ENCODE measurements around the gene ROR1. TPM values are rescaled to one million over a fixed set of nuclear protein-coding genes. Genes with fewer than 3 reads are reported as not detected.

Gene ROR1
- total RNA-seq, 5 donors from 2014 or later (not counting 1 experiment from before 2014, with no cell fraction given): 0.15 to 2.0 (median 0.33) TPM; not detected in 1

DNA sequence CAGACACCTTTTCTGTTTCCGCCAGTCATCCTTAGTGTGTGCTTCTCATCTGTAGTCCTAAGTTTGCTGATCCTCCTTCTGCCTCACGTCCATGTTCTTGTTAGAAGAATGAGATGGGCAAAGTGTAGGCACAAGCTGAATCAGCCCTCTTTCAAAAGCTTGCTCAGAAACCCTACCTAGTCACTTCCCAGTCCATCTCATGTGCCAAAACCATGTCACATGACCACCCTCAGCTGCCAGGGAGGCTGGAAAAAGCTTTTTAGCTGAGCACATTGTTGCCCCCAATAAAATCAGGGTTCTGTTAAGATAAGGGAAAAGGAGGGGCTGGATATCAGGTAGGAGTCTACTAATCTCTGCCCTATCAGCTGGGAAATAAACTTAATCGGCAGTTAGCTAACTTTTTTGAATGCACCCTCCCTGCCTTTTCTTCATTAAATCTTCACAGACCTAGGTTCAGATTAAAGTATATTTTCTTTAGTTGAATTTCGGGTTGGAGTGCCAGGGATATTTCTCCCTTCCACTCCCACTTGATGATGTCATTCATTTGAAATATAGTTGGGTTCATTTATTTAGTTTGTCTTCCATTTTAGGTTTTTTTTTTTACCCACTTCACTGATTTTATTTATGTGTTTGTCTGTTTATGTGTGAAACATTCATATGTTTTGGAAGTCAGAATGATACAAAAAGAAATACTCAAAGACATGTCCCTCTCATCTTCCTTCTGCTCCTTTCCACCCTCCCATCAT, 129.2 kb downstream of the ROR1 start:
- Histone ChIP-seq H3K9me3 (no peaks in the 10 kb centered on the region), H3K27me3 (replicated peaks in 1 of 2; ENCODE audit: control insufficient read depth in 2 of 2, extremely low read depth in 1 of 2, insufficient read depth in 2 of 2, low read length in 1 of 2) (no peaks in the 10 kb centered on the region), H3K4me3 (ENCODE audit: control insufficient read depth in 1 of 2, extremely low read depth in 1 of 2, low read length in 1 of 2) (no peak overlapping the region), H3K4me1 (ENCODE audit: control insufficient read depth in 1 of 2, extremely low read depth in 1 of 2, insufficient read depth in 2 of 2, low read length in 2 of 2) (no peaks in the 10 kb centered on the region), H3K36me3 (ENCODE audit: control insufficient read depth in 2 of 2, extremely low read depth in 1 of 2, insufficient read depth in 1 of 2, low read length in 1 of 2) (no peaks in the 10 kb centered on the region), H3K27ac (ENCODE audit: low read length) (no peak overlapping the region)
- ATAC-seq (replicated peaks in 1 of 4) (no peak), DNase-seq (no peak)
- no peak overlapping the region for H3K4me3 Mint-ChIP-seq
- H3K36me3 Mint-ChIP-seq: no peaks in the 10 kb centered on the region
- peaks cover 5 to 7% of the 10 kb centered on the region in 2 donors for H3K27me3 Mint-ChIP-seq
- no peaks in the 10 kb centered on the region for H3K4me1 Mint-ChIP-seq
- no peak overlapping the region for H3K27ac Mint-ChIP-seq
- CTCF ChIA-PET: no interaction called here
- POLR2A ChIA-PET: interaction anchor here in 1 of 2 donors (0.7 kb wide), 1 partner anchor 215 kb away, joined by 5 read pairs; no protein-coding TSS in a partner anchor
- no CpG with 5 or more reads among the region's 4 CpGs for WGBS (ENCODE audit: insufficient coverage)
- no peaks in the 10 kb centered on the region for H3K9me3 Mint-ChIP-seq

GRCh38 chr1:63903947-63904610, 130.3 kb downstream of the ROR1 start:
- ChIA-PET CTCF (no interaction called here), POLR2A (no interaction called here)
- Mint-ChIP-seq H3K9me3 (no peaks in the 10 kb centered on the region), H3K4me3 (no peak overlapping the region), H3K36me3 (no peaks in the 10 kb centered on the region), H3K27me3 (no peaks in the 10 kb centered on the region), H3K4me1 (no peaks in the 10 kb centered on the region), H3K27ac (no peak overlapping the region)
- Histone ChIP-seq H3K9me3 (no peaks in the 10 kb centered on the region), H3K36me3 (ENCODE audit: control insufficient read depth in 2 of 2, extremely low read depth in 1 of 2, insufficient read depth in 1 of 2, low read length in 1 of 2) (no peaks in the 10 kb centered on the region), H3K27me3 (replicated peaks in 1 of 2; ENCODE audit: control insufficient read depth in 2 of 2, extremely low read depth in 1 of 2, insufficient read depth in 2 of 2, low read length in 1 of 2) (peaks cover 0 to 2% of the 10 kb centered on the region in 2 experiments), H3K4me1 (ENCODE audit: control insufficient read depth in 1 of 2, extremely low read depth in 1 of 2, insufficient read depth in 2 of 2, low read length in 2 of 2) (no peaks in the 10 kb centered on the region), H3K27ac (ENCODE audit: low read length) (no peak overlapping the region), H3K4me3 (ENCODE audit: control insufficient read depth in 1 of 2, extremely low read depth in 1 of 2, low read length in 1 of 2) (no peak overlapping the region)
- no peak for ATAC-seq (replicated peaks in 1 of 4)
- DNase-seq: no peak
- WGBS (ENCODE audit: insufficient coverage): 83% methylated on average over 4 of the region's 5 CpGs

GRCh38 chr1:63904826-63905225, 131.0 kb downstream of the ROR1 start:
- Mint-ChIP-seq H3K27me3 (no peaks in the 10 kb centered on the region), H3K4me3 (no peak overlapping the region), H3K27ac (no peak overlapping the region), H3K9me3 (no peaks in the 10 kb centered on the region), H3K36me3 (no peaks in the 10 kb centered on the region), H3K4me1 (no peaks in the 10 kb centered on the region)
- Histone ChIP-seq H3K4me1 (ENCODE audit: control insufficient read depth in 1 of 2, extremely low read depth in 1 of 2, insufficient read depth in 2 of 2, low read length in 2 of 2) (no peaks in the 10 kb centered on the region), H3K36me3 (ENCODE audit: control insufficient read depth in 2 of 2, extremely low read depth in 1 of 2, insufficient read depth in 1 of 2, low read length in 1 of 2) (no peaks in the 10 kb centered on the region), H3K27me3 (replicated peaks in 1 of 2; ENCODE audit: control insufficient read depth in 2 of 2, extremely low read depth in 1 of 2, insufficient read depth in 2 of 2, low read length in 1 of 2) (peaks cover 0 to 2% of the 10 kb centered on the region in 2 experiments), H3K9me3 (no peaks in the 10 kb centered on the region), H3K4me3 (ENCODE audit: control insufficient read depth in 1 of 2, extremely low read depth in 1 of 2, low read length in 1 of 2) (no peak overlapping the region), H3K27ac (ENCODE audit: low read length) (no peak overlapping the region)
- ChIA-PET CTCF (no interaction called here), POLR2A (no interaction called here)
- DNase-seq (no peak), ATAC-seq (replicated peaks in 1 of 4) (no peak)
- no CpG with 5 or more reads among the region's 2 CpGs for WGBS (ENCODE audit: insufficient coverage)

DNA sequence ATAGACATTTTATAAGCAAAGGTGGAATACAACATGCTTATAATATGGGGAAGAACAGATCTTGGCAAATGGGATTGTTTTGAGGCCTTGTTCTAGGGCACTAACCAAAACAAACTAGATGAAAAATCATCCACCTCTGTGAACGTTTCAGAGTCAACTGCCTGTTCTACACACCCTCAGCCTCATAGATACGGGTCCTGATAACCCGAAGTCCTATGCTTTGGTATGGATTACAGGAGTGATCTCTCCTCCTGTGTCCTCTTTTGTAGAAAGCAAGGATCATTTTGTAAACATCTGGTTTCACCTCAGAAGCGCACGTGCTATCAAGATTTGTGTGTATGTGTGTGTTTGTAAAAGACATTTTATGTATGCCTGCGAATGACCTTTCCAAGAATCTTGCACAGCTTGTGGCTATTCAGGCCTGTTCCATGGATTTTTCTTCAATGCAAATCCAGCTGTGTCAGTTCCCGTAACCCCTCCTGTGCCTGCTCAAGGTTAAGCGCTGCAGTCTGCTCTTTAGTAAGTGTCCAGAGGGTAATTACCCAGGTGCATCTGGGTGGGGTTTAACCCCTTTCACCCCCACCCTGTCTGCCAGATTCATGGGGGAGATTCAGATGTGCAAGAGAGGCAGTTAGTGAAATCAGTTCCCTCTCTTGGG, 132.4 kb downstream of the ROR1 start:
- H3K27me3 Mint-ChIP-seq: peaks cover 0 to 3% of the 10 kb centered on the region in 2 donors
- H3K36me3 ChIP-seq (ENCODE audit: control insufficient read depth in 2 of 2, extremely low read depth in 1 of 2, insufficient read depth in 1 of 2, low read length in 1 of 2): no peaks in the 10 kb centered on the region
- ATAC-seq (replicated peaks in 1 of 4) (no peak), DNase-seq (no peak)
- H3K4me3 ChIP-seq (ENCODE audit: control insufficient read depth in 1 of 2, extremely low read depth in 1 of 2, low read length in 1 of 2): no peak overlapping the region
- H3K27ac ChIP-seq (ENCODE audit: low read length): no peak overlapping the region
- no peaks in the 10 kb centered on the region for H3K4me1 ChIP-seq (ENCODE audit: control insufficient read depth in 1 of 2, extremely low read depth in 1 of 2, insufficient read depth in 2 of 2, low read length in 2 of 2)
- WGBS (ENCODE audit: insufficient coverage): 85% methylated on average over 3 of the region's 8 CpGs
- CTCF ChIA-PET: interaction anchor here in 1 of 2 donors (0.6 kb wide), 1 partner anchor 190 kb away, joined by 3 read pairs; no protein-coding TSS in a partner anchor
- H3K36me3 Mint-ChIP-seq: no peaks in the 10 kb centered on the region
- no peaks in the 10 kb centered on the region for H3K4me1 Mint-ChIP-seq
- no peak overlapping the region for H3K27ac Mint-ChIP-seq
- H3K9me3 ChIP-seq: no peaks in the 10 kb centered on the region
- H3K9me3 Mint-ChIP-seq: no peaks in the 10 kb centered on the region
- POLR2A ChIA-PET: no interaction called here
- H3K27me3 ChIP-seq (replicated peaks in 1 of 2; ENCODE audit: control insufficient read depth in 2 of 2, extremely low read depth in 1 of 2, insufficient read depth in 2 of 2, low read length in 1 of 2): peaks cover 0 to 2% of the 10 kb centered on the region in 2 experiments
- no peak overlapping the region for H3K4me3 Mint-ChIP-seq

DNA sequence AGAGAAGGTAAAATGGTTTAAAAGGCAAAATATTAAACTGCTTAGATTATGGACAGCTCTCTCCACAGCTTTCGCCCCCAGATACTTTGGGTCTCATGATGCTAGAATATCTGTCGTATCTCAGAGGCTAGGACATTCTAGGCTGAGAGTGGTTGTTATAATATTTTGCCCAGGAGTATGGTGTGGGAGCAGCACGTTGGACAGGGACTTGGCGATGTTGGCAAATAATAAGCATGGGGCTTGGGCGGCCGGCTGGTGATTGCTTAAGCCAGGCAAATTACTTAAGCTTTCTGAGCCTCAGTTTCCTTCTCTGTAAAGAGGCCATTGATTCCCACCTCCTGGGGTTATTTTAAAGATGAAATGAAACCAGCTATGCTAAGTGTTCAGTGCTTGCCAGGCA, 133.2 kb downstream of the ROR1 start:
- POLR2A ChIA-PET: no interaction called here
- Mint-ChIP-seq H3K4me3 (no peak overlapping the region), H3K27me3 (peaks cover under 1 to 3% of the 10 kb centered on the region in 2 donors), H3K4me1 (no peaks in the 10 kb centered on the region), H3K27ac (no peak overlapping the region), H3K9me3 (no peaks in the 10 kb centered on the region), H3K36me3 (no peaks in the 10 kb centered on the region)
- 82% methylated on average over 4 of the region's 6 CpGs for whole genome bisulfite sequencing (ENCODE audit: insufficient coverage)
- Histone ChIP-seq H3K4me3 (ENCODE audit: control insufficient read depth in 1 of 2, extremely low read depth in 1 of 2, low read length in 1 of 2) (no peak overlapping the region), H3K36me3 (ENCODE audit: control insufficient read depth in 2 of 2, extremely low read depth in 1 of 2, insufficient read depth in 1 of 2, low read length in 1 of 2) (no peaks in the 10 kb centered on the region), H3K4me1 (ENCODE audit: control insufficient read depth in 1 of 2, extremely low read depth in 1 of 2, insufficient read depth in 2 of 2, low read length in 2 of 2) (no peaks in the 10 kb centered on the region), H3K9me3 (no peaks in the 10 kb centered on the region), H3K27ac (ENCODE audit: low read length) (no peak overlapping the region), H3K27me3 (replicated peaks in 1 of 2; ENCODE audit: control insufficient read depth in 2 of 2, extremely low read depth in 1 of 2, insufficient read depth in 2 of 2, low read length in 1 of 2) (peaks cover 0 to 5% of the 10 kb centered on the region in 2 experiments)
- CTCF ChIA-PET: no interaction called here
- ATAC-seq (replicated peaks in 1 of 4) (no peak), DNase-seq (no peak)

- Histone ChIP-seq H3K36me3 (ENCODE audit: control insufficient read depth in 2 of 2, extremely low read depth in 1 of 2, insufficient read depth in 1 of 2, low read length in 1 of 2) (no peaks in the 10 kb centered on the region), H3K27me3 (replicated peaks in 1 of 2; ENCODE audit: control insufficient read depth in 2 of 2, extremely low read depth in 1 of 2, insufficient read depth in 2 of 2, low read length in 1 of 2) (peaks cover 0 to 6% of the 10 kb centered on the region in 2 experiments), H3K4me1 (ENCODE audit: control insufficient read depth in 1 of 2, extremely low read depth in 1 of 2, insufficient read depth in 2 of 2, low read length in 2 of 2) (no peaks in the 10 kb centered on the region), H3K27ac (ENCODE audit: low read length) (no peak overlapping the region), H3K9me3 (no peaks in the 10 kb centered on the region), H3K4me3 (ENCODE audit: control insufficient read depth in 1 of 2, extremely low read depth in 1 of 2, low read length in 1 of 2) (no peak overlapping the region)
- H3K4me1 Mint-ChIP-seq: no peaks in the 10 kb centered on the region
- WGBS (ENCODE audit: insufficient coverage): no CpG with 5 or more reads among the region's 1 CpG
- H3K27me3 Mint-ChIP-seq: peaks cover 7 to 9% of the 10 kb centered on the region in 2 donors
- POLR2A ChIA-PET: no interaction called here
- ATAC-seq (replicated peaks in 1 of 4): no peak
- no peak for DNase-seq
- H3K4me3 Mint-ChIP-seq: no peak overlapping the region
- H3K9me3 Mint-ChIP-seq: no peaks in the 10 kb centered on the region
- CTCF ChIA-PET: no interaction called here
- no peak overlapping the region for H3K27ac Mint-ChIP-seq
- H3K36me3 Mint-ChIP-seq: no peaks in the 10 kb centered on the region
These were observed 134.2 kb downstream of the ROR1 start for GRCh38 chr1:63908016-63908415.
